Ectodermal cell (in vitro differentiated cells): ENCODE measurements around the gene RUNX3.

ENCODE experiments used
- H3K27ac ChIP-seq: 2 replicates; pipeline ENCODE4 v1.7.0; 2013; ENCODE audit warnings: mild to moderate bottlenecking, low read depth, low read length; ENCODE audit not compliant: insufficient read depth, poor library complexity, severe bottlenecking
- H3K27me3 ChIP-seq: 2 replicates; pipeline ENCODE4 v1.7.0; 2013; ENCODE audit warnings: mild to moderate bottlenecking, low read length; ENCODE audit not compliant: insufficient read depth, control insufficient read depth, poor library complexity, severe bottlenecking
- H3K36me3 ChIP-seq: one replicate; pipeline ENCODE4 v1.7.0; 2013; ENCODE audit warnings: low read length; ENCODE audit not compliant: control insufficient read depth, insufficient read depth
- H3K4me1 ChIP-seq: one replicate; pipeline ENCODE4 v1.7.0; 2013; ENCODE audit warnings: low read length; ENCODE audit not compliant: control insufficient read depth, insufficient read depth
- H3K4me3 ChIP-seq: 2 replicates; pipeline ENCODE4 v1.7.0; 2013; ENCODE audit warnings: low read depth, low read length, control low read depth; ENCODE audit not compliant: insufficient read depth
- H3K9me3 ChIP-seq: 2 replicates; pipeline ENCODE4 v1.7.0; 2013; ENCODE audit warnings: mild to moderate bottlenecking, low read length, moderate library complexity; ENCODE audit not compliant: control insufficient read depth
- WGBS, 2 experiments: methylation state at CpG; one replicate each; pipeline ENCODE4 v1.1.7; 2013; ENCODE audit warnings: missing lambda C conversion rate in 2 of 2; 5-methylcytosine and 5-hydroxymethylcytosine counted together

RUNX3 gene

DNA sequence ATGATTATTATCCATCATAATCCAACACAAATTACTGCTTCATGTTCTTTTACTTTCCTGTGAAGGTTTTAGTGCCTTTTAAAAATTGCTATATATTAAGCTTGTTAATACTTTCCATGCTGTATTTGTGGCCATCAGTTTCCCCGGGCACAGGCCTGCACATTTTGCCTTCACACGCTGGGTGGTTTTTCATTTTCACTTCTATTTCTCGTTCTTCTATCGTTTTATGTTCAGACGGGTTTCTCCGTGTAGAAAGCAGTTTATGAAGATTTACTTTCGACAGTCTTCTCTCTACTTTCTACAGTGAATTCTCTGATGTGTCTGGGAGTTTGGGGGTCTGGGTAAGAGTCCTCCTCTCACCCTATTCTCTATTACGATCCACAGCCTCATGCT, 9.5 kb downstream of the RUNX3 start:
- no peaks in the 10 kb centered on the region for H3K9me3 ChIP-seq
- no peak overlapping the region for H3K4me3 ChIP-seq
- H3K4me1 ChIP-seq: no peaks in the 10 kb centered on the region
- no peaks in the 10 kb centered on the region for H3K36me3 ChIP-seq
- peaks cover 12% of the 10 kb centered on the region for H3K27me3 ChIP-seq
- WGBS, 2 experiments: 90 to 95% methylated on average over 8 of the region's 8 CpGs
- no peak overlapping the region for H3K27ac ChIP-seq

DNA sequence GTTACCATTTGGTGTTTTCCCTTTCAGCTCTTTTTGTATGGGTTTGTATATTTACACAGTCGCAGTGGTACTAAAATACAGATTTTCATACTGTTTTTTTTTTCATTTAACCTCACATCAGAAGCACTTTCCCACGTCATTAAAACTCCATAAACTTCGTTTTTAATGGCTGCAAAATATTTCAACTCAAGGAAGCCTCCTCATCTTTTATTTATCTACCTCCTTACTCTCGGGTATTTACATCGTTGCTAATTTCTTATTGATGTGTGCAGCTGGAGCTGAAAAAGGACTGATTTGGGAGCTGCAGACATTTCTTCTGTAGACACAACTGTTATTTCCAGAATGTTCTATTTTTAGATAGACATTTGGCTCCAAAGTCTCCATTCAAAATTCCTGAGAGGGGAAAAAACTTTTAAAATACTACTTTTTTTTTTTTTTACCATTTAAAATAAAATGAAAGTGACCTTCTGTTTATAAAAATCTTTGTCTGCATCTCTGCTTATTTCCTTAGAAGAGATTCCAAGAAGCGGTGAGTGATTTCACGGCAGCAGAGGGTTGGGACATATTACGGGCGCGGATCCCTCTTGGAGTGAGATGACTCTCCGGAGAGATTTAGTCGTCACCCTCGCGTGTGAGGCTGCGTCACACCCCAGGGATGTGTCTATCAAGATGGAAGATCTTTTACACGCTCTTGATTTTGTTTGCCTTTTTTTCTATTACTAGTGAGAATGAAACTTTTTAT, 10.1 kb downstream of the RUNX3 start:
- Histone ChIP-seq H3K4me3 (no peak overlapping the region), H3K27ac (no peak overlapping the region), H3K9me3 (no peaks in the 10 kb centered on the region), H3K27me3 (peaks cover 6% of the 10 kb centered on the region), H3K36me3 (no peaks in the 10 kb centered on the region), H3K4me1 (no peaks in the 10 kb centered on the region)
- 92 to 93% methylated on average over 14 to 15 of the region's 16 CpGs for WGBS, 2 experiments

DNA sequence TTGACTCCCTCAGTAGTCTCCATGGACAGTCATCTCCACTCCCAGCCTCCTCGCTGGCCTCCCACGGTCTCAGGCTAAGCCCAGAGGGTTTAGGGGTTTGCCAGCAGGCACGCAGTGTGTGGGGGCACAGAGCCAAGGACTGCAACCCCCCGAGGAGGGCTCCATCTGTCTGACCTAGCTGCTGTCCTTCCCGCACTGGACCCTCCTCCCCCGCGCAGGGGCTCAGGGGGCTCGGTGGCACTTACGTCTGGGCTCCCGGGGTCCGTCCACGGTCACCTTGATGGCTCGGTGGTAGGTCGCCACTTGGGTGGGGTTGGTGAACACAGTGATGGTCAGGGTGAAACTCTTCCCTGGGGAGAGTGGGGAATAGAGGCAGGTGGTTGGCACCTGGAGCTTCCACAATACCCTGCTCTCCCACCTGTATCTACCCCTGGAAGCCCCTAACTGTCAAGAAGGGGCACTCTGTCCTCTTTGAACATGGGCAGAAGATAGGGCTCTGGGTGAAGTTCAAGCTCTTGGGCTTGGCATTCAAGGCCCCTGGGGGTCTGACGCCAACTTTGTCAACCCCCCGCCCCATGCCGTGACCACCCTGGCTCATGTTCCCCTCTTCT, 11.0 kb downstream of the RUNX3 start:
- H3K36me3 ChIP-seq: no peaks in the 10 kb centered on the region
- H3K4me1 ChIP-seq: peaks cover 7% of the 10 kb centered on the region
- no peaks in the 10 kb centered on the region for H3K27me3 ChIP-seq
- no peak overlapping the region for H3K4me3 ChIP-seq
- no peak overlapping the region for H3K27ac ChIP-seq
- H3K9me3 ChIP-seq: no peaks in the 10 kb centered on the region
- WGBS, 2 experiments: 93% methylated on average over 17 of the region's 17 CpGs

DNA sequence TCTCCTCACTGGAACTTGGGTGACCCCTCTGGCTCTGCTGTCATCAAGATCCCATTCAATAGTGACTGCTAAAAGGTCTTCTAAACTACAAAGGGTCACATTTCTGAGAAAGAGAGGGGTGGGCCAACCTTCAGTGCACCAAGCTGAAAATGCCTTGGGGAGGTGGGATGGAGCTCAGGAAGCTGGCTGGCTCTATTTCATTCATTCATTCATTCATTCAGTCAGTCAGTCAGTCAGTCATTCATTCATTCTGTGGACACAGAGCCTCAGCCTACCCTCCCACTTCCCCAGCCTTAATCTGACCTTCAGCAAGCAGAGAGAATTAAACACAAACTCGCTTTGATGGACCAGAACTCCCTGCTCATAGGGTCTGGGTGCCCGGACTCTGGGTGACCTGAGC, 11.7 kb downstream of the RUNX3 start:
- H3K9me3 ChIP-seq: no peaks in the 10 kb centered on the region
- H3K27me3 ChIP-seq: no peaks in the 10 kb centered on the region
- WGBS, 2 experiments: 89 to 91% methylated on average over 2 of the region's 2 CpGs

DNA sequence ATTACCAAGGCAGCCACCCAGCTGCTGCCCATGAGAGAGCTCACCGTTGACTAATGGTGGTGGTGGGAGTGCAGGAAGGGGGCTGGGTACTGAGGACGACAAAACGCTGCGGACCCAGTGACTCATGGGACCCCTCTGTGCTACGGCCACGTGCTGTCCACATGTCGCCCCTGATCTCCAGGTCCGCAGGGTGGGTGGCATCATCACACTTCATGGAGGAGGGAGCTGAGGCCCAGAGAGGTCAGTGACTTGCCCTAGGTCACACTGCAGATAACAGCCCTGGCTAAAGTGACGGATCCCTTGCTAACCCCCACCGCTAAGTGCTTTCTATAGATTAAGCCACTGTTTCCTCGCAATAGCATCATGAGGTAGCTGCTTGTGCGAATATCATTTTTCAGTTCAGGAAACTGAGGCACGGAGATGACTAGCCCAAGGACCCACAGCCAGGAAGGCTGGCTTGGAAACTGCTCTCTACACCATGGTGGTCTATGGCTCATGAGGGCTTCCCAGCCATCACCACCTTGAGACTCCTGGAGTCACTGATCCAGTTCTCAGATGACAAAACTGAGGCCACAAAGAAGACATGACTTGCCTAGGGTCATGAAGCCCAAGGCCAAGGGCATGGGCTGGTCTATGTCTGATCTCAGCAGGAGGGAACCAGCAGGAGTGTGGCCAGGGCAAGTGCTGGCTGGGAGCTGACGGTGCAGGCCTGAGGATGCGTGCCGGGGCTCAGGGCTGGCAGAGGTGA, 12.6 kb downstream of the RUNX3 start:
- H3K27ac ChIP-seq: no peak overlapping the region
- H3K4me3 ChIP-seq: no peak overlapping the region
- H3K9me3 ChIP-seq: no peaks in the 10 kb centered on the region
- peaks cover 7% of the 10 kb centered on the region for H3K4me1 ChIP-seq
- WGBS, 2 experiments: 92 to 93% methylated on average over 16 of the region's 16 CpGs
- H3K27me3 ChIP-seq: no peaks in the 10 kb centered on the region
- no peaks in the 10 kb centered on the region for H3K36me3 ChIP-seq

More for the DNA sequence above, 11.7 kb downstream of the RUNX3 start:
- H3K4me3 ChIP-seq: no peak overlapping the region
- peaks cover 7% of the 10 kb centered on the region for H3K4me1 ChIP-seq
- H3K27ac ChIP-seq: no peak overlapping the region
- no peaks in the 10 kb centered on the region for H3K36me3 ChIP-seq

DNA sequence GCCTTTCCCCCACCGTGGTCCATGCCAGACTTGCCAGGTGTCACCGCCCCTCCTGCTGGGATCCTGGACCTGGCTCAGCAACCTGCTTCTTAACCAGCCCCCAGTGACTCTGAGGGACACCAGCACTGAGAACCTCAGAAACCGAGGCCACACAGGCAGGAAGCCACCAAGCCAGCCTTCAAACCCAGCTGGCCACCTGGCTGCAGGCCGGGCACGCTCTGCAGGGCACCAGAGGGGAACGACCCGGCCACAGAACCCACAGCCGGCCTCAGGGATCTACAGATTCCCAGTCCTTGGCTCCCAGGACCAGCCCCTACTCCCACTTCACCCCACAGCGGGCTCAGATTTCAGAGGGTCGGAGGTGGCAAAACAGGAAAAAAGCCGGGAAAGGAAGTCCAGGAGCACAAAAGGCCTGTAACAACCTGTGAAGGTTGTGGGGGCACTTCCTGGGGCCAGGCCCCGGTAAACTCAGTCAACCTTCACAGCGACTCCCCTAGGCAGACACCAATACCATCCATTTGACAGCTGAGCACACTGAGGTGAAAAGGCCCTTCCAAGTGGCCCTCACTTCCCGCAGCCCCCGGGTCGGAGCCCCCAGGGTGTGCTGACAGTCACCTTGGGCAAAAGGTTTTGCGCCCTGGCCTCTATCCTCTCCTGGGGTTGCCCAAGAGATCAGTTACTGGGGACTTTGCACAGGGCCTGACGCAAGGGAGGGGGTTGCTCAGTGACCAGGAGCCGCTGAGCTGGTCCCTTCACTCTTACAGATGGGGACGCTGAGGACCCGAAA, 14.1 kb downstream of the RUNX3 start:
- Histone ChIP-seq H3K36me3 (no peaks in the 10 kb centered on the region), H3K27me3 (no peaks in the 10 kb centered on the region), H3K27ac (no peak overlapping the region), H3K4me1 (peaks cover 10% of the 10 kb centered on the region), H3K9me3 (no peaks in the 10 kb centered on the region), H3K4me3 (no peak overlapping the region)
- 77 to 79% methylated on average over 21 of the region's 21 CpGs for WGBS, 2 experiments

DNA sequence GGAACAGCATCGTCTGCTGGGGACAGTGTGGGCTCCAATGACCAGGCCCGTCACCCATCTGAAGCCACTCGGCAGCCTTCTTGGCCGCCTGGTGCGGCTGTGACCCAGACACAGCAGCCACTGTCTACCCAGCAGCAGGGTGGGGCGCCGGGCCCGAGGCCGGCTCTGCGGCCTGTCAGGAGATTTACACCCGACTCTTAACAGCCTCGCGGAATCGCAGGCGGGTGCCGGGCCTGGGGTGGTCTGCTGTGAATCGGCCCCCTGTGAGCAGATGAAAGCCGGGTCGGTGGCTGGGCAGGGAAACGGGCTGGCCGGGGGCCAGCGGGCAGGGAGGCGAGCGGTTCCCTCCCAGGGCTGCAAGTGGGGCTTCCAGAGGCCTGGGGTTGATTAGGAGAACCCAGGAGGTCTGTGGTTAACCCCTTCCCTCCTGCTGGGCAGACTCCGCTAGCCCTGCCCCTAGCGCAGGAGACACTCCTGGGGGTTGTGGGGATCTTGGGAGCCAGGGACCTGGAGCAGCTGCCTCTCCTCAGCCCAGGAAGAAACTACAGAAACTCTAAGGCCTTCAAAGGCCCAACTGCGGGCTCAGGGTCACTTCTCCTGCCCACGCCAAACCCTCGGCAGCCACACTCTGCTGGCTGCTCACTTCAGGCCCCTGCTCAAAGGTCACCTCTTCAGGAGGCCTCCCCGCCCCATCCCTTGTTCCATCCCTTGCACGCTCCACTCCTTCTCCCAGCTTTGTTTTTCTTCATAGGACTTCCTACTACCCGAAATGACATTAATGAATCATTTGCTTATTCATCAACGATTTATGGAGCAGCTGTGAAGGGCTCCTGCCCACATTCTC, 15.6 kb downstream of the RUNX3 start:
- Histone ChIP-seq H3K36me3 (no peaks in the 10 kb centered on the region), H3K4me1 (peaks cover 10% of the 10 kb centered on the region), H3K27me3 (no peaks in the 10 kb centered on the region), H3K4me3 (no peak overlapping the region), H3K9me3 (no peaks in the 10 kb centered on the region), H3K27ac (no peak overlapping the region)
- WGBS, 2 experiments: 80% methylated on average over 33 of the region's 33 CpGs

DNA sequence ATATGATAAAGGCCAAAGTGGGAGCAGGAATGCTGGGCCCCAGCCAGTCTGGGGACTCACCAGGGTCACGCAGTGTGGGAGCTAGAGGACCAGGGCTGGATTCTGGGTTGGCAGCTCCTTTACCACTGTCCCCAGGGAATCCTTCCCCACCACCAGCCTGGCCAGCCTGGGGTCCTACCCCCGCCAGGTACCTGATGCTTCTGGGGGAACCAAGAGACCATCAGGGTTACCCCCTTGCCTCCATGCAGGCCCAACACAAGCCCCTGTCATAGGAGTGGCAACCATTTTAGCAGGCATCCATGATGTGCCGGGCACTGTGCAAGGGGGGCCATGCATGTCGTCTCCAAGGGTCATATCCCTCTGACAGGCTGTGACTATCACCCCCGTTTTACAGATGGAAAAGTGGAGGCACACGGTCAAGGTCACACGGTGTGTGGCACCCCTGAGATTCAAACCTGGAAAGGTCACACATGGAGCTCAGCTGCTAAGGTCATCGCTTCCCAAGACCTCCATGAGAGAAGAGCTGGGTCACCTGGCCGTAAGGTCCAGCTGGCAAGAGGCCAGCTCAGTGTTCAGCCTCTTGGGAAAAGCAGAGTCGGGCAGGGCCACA, 16.4 kb downstream of the RUNX3 start:
- no peak overlapping the region for H3K27ac ChIP-seq

DNA sequence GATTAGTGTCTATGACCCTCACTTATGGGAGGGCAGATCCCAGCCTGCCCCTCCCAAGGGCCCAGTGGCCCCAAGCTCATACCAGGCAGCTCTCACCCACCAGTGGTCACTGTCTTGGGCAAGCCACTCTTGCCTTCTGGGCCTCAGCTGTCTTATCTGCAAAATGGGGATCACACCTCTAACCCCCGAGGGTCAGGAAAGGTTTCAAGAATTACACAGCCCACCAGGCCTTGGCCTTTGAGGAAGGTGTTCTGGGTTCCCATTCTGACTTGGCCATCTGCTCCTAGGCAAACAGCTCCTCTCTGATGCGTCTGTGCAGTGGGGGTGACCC, 16.8 kb downstream of the RUNX3 start:
- Histone ChIP-seq H3K36me3 (no peaks in the 10 kb centered on the region), H3K27me3 (no peaks in the 10 kb centered on the region), H3K27ac (no peak overlapping the region), H3K4me1 (peaks cover 10% of the 10 kb centered on the region), H3K4me3 (no peak overlapping the region), H3K9me3 (no peaks in the 10 kb centered on the region)
- WGBS, 2 experiments: 88 to 97% methylated on average over 2 of the region's 2 CpGs

More for the DNA sequence above, 16.4 kb downstream of the RUNX3 start:
- H3K9me3 ChIP-seq: no peaks in the 10 kb centered on the region
- H3K27me3 ChIP-seq: no peaks in the 10 kb centered on the region
- H3K36me3 ChIP-seq: no peaks in the 10 kb centered on the region
- WGBS, 2 experiments: 93 to 95% methylated on average over 10 of the region's 10 CpGs
- H3K4me1 ChIP-seq: peaks cover 10% of the 10 kb centered on the region
- H3K4me3 ChIP-seq: no peak overlapping the region
